ENCODE data around the gene SP1.
A peak's percentile ranks its signal among the peaks of the same experiment; 100 is the strongest.

DNA sequence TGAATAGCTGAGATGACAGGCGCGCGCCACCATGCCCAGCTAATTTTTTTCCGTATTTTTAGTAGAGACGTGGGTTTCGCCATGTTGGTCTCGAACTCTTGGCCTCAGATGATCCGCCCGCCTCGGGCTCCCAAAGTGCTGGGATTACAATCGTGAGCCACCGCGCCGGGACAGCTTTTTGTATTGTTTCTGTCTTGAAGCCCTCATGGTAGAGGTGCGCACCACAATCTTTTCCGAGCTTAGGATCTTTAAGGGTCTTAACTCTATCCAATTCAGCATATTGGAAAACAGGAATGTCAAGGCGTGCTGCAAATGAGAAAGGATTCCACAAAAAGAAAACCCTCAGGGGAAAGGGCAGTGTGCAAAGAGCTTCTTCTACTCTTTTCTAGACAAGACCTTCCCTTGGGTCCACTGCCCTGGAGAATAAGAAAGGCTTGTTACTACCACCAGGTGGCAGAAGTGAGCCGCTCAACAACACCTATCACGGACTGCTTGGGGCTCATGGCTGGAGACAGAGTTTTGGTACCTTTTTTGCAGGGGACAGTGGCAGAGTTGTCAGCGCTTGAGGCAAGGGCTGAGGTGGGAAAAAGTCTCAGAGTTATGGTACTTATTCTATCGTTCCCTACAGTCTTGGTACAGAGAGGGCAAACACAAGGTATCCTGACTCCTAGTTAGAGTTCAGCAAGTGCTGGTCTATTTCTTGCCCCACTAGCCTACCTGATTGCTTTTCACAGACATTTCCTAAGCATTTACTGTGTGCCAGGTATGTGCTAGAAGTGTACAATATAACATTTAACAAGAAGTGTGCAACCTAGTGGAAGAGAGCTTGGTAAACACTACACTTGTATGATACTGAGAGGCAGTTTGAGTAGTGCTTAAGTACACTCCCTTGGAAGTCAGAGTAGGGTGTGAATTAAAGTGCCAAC lies 27.4 kb upstream of the SP1 start:
- TF ChIP-seq, protein P1, sequence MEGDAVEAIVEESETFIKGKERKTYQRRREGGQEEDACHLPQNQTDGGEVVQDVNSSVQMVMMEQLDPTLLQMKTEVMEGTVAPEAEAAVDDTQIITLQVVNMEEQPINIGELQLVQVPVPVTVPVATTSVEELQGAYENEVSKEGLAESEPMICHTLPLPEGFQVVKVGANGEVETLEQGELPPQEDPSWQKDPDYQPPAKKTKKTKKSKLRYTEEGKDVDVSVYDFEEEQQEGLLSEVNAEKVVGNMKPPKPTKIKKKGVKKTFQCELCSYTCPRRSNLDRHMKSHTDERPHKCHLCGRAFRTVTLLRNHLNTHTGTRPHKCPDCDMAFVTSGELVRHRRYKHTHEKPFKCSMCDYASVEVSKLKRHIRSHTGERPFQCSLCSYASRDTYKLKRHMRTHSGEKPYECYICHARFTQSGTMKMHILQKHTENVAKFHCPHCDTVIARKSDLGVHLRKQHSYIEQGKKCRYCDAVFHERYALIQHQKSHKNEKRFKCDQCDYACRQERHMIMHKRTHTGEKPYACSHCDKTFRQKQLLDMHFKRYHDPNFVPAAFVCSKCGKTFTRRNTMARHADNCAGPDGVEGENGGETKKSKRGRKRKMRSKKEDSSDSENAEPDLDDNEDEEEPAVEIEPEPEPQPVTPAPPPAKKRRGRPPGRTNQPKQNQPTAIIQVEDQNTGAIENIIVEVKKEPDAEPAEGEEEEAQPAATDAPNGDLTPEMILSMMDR (IDR thresholded peaks at IDR 0.05) = peak; percentile 82
- TF ChIP-seq POLR2A (IDR thresholded peaks at IDR 0.05) = no peak

All from suprapubic skin (tissue), 3 donors.